Activated naive CD4-positive, alpha-beta T cell treated with Interleukin-2 at 50 U/mL for 16 hours (primary cell): ENCODE data around the gene VAMP3.

Experiments
- DNase-seq: peaks from one replicate; pipeline ENCODE4 v3.0.0-alpha.2; 2020

Gene VAMP3

GRCh38 chr1:7770997-7771822, at the start of gene VAMP3:
TSS of gene VAMP3 (plus strand) at chr1:7771296. CDS start at chr1:7771384, 88 bp downstream.
- peak; percentile 85 for DNase-seq

GRCh38 chr1:7721940-7722669, 49.0 kb upstream of the VAMP3 start:
- DNase-seq = no peak

GRCh38 chr1:7722670-7723012, 48.5 kb upstream of the VAMP3 start:
- DNase-seq = no peak

- DNase-seq = no peak
Observed at GRCh38 chr1:7726623-7727022, 44.5 kb upstream of the VAMP3 start.

GRCh38 chr1:7727809-7728471, 43.2 kb upstream of the VAMP3 start:
- DNase-seq = no peak

- no peak for DNase-seq
Observed at GRCh38 chr1:7729761-7730160, 41.3 kb upstream of the VAMP3 start.

- no peak for DNase-seq
Observed at GRCh38 chr1:7732331-7732730, 38.8 kb upstream of the VAMP3 start.

GRCh38 chr1:7733276-7733675, 37.8 kb upstream of the VAMP3 start:
- no peak for DNase-seq

- no peak for DNase-seq
Observed at GRCh38 chr1:7738044-7738443, 33.1 kb upstream of the VAMP3 start.

GRCh38 chr1:7743346-7743745, 27.8 kb upstream of the VAMP3 start:
- no peak for DNase-seq

- DNase-seq = no peak
Observed at GRCh38 chr1:7744882-7745281, 26.2 kb upstream of the VAMP3 start.

- DNase-seq = no peak
Observed at GRCh38 chr1:7745783-7746182, 25.3 kb upstream of the VAMP3 start.

- DNase-seq = no peak
Observed at GRCh38 chr1:7747605-7748004, 23.5 kb upstream of the VAMP3 start.

GRCh38 chr1:7749126-7749525, 22.0 kb upstream of the VAMP3 start:
- DNase-seq = no peak

GRCh38 chr1:7751174-7751573, 19.9 kb upstream of the VAMP3 start:
- DNase-seq = no peak

GRCh38 chr1:7752512-7753417, 18.3 kb upstream of the VAMP3 start:
- DNase-seq = peak; percentile 42

GRCh38 chr1:7753641-7754040, 17.5 kb upstream of the VAMP3 start:
- DNase-seq = no peak

- DNase-seq = no peak
Observed at GRCh38 chr1:7754234-7754633, 16.9 kb upstream of the VAMP3 start.

GRCh38 chr1:7755448-7755847, 15.6 kb upstream of the VAMP3 start:
- no peak for DNase-seq

- no peak for DNase-seq
Observed at GRCh38 chr1:7760245-7760644, 10.9 kb upstream of the VAMP3 start.

- no peak for DNase-seq
Observed at GRCh38 chr1:7761103-7761502, 10.0 kb upstream of the VAMP3 start.

GRCh38 chr1:7767176-7767575, 3.9 kb upstream of the VAMP3 start:
- DNase-seq = no peak

- DNase-seq = no peak
Observed at GRCh38 chr1:7768583-7768982, 2.5 kb upstream of the VAMP3 start.
